ENCODE measurements around the gene RBMS3. TPM values are rescaled to one million over a fixed set of nuclear protein-coding genes. Genes with fewer than 3 reads are reported as not detected.
A peak's percentile ranks its signal among the peaks of the same experiment; 100 is the strongest.
"Not testable (repeated sequence)": the region's sequence is repeated elsewhere in the genome, so short reads cannot be mapped to it uniquely, and the experiment has no call there.

RBMS3 gene
- total RNA-seq, 1 experiment from 2014 or later: 74.2 TPM

DNA sequence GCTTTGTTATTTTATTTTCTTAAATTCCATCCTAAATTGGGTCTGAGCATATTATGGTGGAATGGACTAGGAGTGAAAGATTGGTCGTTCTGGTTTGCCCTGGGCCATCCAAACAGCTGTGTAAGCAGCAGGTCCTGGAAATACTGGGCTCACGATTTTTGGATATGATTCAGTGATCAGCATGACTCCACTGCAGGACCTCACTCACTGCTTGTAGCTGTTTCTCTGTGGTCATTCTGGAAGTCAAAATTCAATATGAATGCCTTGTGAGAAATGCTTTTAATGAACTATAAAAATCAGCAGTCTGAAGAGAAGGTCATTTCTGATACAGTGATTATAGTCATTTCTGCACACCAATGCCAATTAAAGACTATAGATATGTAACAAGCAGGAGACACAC is 185.0 kb downstream of the RBMS3 start:
- intact Hi-C loops (cut with micrococcal nuclease): no loop called here

GRCh38 chr3:29466442-29466841 is 185.6 kb downstream of the RBMS3 start:
- POLR2A ChIA-PET: interaction anchor here (0.5 to 2.7 kb wide), 10 partner anchors 10 to 1109 kb away, joined by 3 to 10 read pairs (median 3); no protein-coding TSS in a partner anchor
- TF ChIP-seq, protein P1, sequence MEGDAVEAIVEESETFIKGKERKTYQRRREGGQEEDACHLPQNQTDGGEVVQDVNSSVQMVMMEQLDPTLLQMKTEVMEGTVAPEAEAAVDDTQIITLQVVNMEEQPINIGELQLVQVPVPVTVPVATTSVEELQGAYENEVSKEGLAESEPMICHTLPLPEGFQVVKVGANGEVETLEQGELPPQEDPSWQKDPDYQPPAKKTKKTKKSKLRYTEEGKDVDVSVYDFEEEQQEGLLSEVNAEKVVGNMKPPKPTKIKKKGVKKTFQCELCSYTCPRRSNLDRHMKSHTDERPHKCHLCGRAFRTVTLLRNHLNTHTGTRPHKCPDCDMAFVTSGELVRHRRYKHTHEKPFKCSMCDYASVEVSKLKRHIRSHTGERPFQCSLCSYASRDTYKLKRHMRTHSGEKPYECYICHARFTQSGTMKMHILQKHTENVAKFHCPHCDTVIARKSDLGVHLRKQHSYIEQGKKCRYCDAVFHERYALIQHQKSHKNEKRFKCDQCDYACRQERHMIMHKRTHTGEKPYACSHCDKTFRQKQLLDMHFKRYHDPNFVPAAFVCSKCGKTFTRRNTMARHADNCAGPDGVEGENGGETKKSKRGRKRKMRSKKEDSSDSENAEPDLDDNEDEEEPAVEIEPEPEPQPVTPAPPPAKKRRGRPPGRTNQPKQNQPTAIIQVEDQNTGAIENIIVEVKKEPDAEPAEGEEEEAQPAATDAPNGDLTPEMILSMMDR (IDR thresholded peaks at IDR 0.05; ENCODE audit: unreplicated experiment): no peak
- no peak for DNase-seq (ENCODE audit: unreplicated experiment)
- no peak overlapping the region for H3K27ac Mint-ChIP-seq (ENCODE audit: low read depth, unreplicated experiment)
- no TSS peak for BruUV-seq (replicated peaks)
- no peaks in the 10 kb centered on the region for H3K27me3 Mint-ChIP-seq (ENCODE audit: insufficient read depth, unreplicated experiment)
- H3K36me3 Mint-ChIP-seq (ENCODE audit: insufficient read depth, unreplicated experiment): peaks cover 6% of the 10 kb centered on the region
- peaks cover 6% of the 10 kb centered on the region for H3K4me1 Mint-ChIP-seq (ENCODE audit: insufficient read depth, unreplicated experiment)
- H3K4me3 Mint-ChIP-seq (ENCODE audit: unreplicated experiment): no peak overlapping the region
- intact Hi-C loops (cut with micrococcal nuclease): no loop called here
- H3K9me3 Mint-ChIP-seq (ENCODE audit: unreplicated experiment): no peaks in the 10 kb centered on the region
- CTCF ChIA-PET: interaction anchor here (0.8 to 1.5 kb wide), 3 partner anchors 33 to 183 kb away, joined by 3 to 4 read pairs (median 4); no protein-coding TSS in a partner anchor

More for the DNA sequence above, 185.0 kb downstream of the RBMS3 start:
- DNase-seq (ENCODE audit: unreplicated experiment): peak; percentile 22
- POLR2A ChIA-PET: interaction anchor here (0.5 to 2.7 kb wide), 8 partner anchors 13 to 1086 kb away, joined by 3 to 10 read pairs (median 4); no protein-coding TSS in a partner anchor
- BruUV-seq (replicated peaks): no TSS peak
- Mint-ChIP-seq H3K4me1 (ENCODE audit: insufficient read depth, unreplicated experiment) (peaks cover 12% of the 10 kb centered on the region), H3K9me3 (ENCODE audit: unreplicated experiment) (no peaks in the 10 kb centered on the region), H3K4me3 (ENCODE audit: unreplicated experiment) (no peak overlapping the region), H3K27me3 (ENCODE audit: insufficient read depth, unreplicated experiment) (no peaks in the 10 kb centered on the region), H3K27ac (ENCODE audit: low read depth, unreplicated experiment) (no peak overlapping the region), H3K36me3 (ENCODE audit: insufficient read depth, unreplicated experiment) (peaks cover 6% of the 10 kb centered on the region)
- CTCF ChIA-PET: interaction anchor here (0.8 to 1.5 kb wide), 3 partner anchors 78 to 1304 kb away, joined by 3 to 4 read pairs (median 4); no protein-coding TSS in a partner anchor
- TF ChIP-seq, protein P1 (IDR thresholded peaks at IDR 0.05; ENCODE audit: unreplicated experiment): no peak

DNA sequence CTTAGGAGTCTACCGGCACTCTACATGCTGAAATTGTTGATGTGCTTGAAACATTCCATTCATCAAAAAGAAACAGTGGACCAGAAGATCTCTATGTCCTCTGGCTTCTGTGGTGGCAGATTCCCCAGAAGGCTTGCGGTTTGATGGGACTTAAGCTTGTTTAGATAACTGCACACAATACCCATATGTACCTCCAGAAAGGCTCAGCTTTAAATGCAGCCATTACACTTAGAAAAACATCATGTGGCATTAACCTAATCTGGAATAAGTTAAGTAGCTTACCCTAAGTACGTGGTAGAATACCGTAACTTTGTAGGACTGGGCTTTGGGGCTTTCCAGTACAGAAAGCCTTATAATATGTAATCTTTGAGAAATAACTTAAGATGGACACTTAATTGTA is 187.3 kb downstream of the RBMS3 start:
- POLR2A ChIA-PET: interaction anchor here (0.5 kb wide), 1 partner anchor 130 kb away, joined by 4 read pairs; no protein-coding TSS in a partner anchor
- CTCF ChIA-PET: interaction anchor here (0.5 to 0.9 kb wide), 3 partner anchors 17 to 800 kb away, joined by 3 to 4 read pairs (median 4); no protein-coding TSS in a partner anchor
- TF ChIP-seq, protein P1 (IDR thresholded peaks at IDR 0.05; ENCODE audit: unreplicated experiment): no peak
- Mint-ChIP-seq H3K9me3 (ENCODE audit: unreplicated experiment) (no peaks in the 10 kb centered on the region), H3K27me3 (ENCODE audit: insufficient read depth, unreplicated experiment) (no peaks in the 10 kb centered on the region), H3K27ac (ENCODE audit: low read depth, unreplicated experiment) (no peak overlapping the region), H3K4me3 (ENCODE audit: unreplicated experiment) (no peak overlapping the region), H3K36me3 (ENCODE audit: insufficient read depth, unreplicated experiment) (peaks cover 5% of the 10 kb centered on the region), H3K4me1 (ENCODE audit: insufficient read depth, unreplicated experiment) (peaks cover 5% of the 10 kb centered on the region)
- no peak for DNase-seq (ENCODE audit: unreplicated experiment)
- no TSS peak for BruUV-seq (replicated peaks)
- intact Hi-C loops (cut with micrococcal nuclease): no loop called here

- H3K9me3 Mint-ChIP-seq (ENCODE audit: unreplicated experiment); H3K27me3 Mint-ChIP-seq (ENCODE audit: insufficient read depth, unreplicated experiment); CTCF ChIA-PET; H3K36me3 Mint-ChIP-seq (ENCODE audit: insufficient read depth, unreplicated experiment); intact Hi-C loops (cut with micrococcal nuclease); H3K27ac Mint-ChIP-seq (ENCODE audit: low read depth, unreplicated experiment); POLR2A ChIA-PET; BruUV-seq (replicated peaks); DNase-seq (ENCODE audit: unreplicated experiment); H3K4me3 Mint-ChIP-seq (ENCODE audit: unreplicated experiment): not testable (repeated sequence)
- H3K4me1 Mint-ChIP-seq (ENCODE audit: insufficient read depth, unreplicated experiment): peaks cover 12% of the 10 kb centered on the region
Observed at GRCh38 chr3:29473481-29474170, 192.8 kb downstream of the RBMS3 start.

Data from MCF 10A (cell line).